ENCODE results near the gene ANKRD44. TPM values are rescaled to one million over a fixed set of nuclear protein-coding genes. Genes with fewer than 3 reads are reported as not detected.

Gene ANKRD44
- total RNA-seq, 4 donors from 2014 or later, result 1.8 to 6.3 (median 3.0) TPM

- ATAC-seq (no peak), DNase-seq (no peak)
- TF ChIP-seq, protein P1, sequence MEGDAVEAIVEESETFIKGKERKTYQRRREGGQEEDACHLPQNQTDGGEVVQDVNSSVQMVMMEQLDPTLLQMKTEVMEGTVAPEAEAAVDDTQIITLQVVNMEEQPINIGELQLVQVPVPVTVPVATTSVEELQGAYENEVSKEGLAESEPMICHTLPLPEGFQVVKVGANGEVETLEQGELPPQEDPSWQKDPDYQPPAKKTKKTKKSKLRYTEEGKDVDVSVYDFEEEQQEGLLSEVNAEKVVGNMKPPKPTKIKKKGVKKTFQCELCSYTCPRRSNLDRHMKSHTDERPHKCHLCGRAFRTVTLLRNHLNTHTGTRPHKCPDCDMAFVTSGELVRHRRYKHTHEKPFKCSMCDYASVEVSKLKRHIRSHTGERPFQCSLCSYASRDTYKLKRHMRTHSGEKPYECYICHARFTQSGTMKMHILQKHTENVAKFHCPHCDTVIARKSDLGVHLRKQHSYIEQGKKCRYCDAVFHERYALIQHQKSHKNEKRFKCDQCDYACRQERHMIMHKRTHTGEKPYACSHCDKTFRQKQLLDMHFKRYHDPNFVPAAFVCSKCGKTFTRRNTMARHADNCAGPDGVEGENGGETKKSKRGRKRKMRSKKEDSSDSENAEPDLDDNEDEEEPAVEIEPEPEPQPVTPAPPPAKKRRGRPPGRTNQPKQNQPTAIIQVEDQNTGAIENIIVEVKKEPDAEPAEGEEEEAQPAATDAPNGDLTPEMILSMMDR (IDR thresholded peaks at IDR 0.05 in 4 of 5, conservative IDR thresholded peaks at IDR 0.05 in 1 of 5), result no peak
- no peak for TF ChIP-seq POLR2A (IDR thresholded peaks at IDR 0.05)
- in situ Hi-C loops (cut with MboI; ENCODE audit: low sequenced_read_pairs in 4 of 4), result no loop called here
- Histone ChIP-seq H3K4me1 (no peaks in the 10 kb centered on the region), H3K4me3 (no peak overlapping the region), H3K27ac (no peak overlapping the region), H3K36me3 (no peaks in the 10 kb centered on the region), H3K9me3 (no peaks in the 10 kb centered on the region), H3K27me3 (no peaks in the 10 kb centered on the region)
- intact Hi-C loops (cut with DNase I; ENCODE audit: low total_unique reads), result no loop called here
These were observed 335.6 kb downstream of the ANKRD44 start for GRCh38 chr2:196974970-196975369.

DNA sequence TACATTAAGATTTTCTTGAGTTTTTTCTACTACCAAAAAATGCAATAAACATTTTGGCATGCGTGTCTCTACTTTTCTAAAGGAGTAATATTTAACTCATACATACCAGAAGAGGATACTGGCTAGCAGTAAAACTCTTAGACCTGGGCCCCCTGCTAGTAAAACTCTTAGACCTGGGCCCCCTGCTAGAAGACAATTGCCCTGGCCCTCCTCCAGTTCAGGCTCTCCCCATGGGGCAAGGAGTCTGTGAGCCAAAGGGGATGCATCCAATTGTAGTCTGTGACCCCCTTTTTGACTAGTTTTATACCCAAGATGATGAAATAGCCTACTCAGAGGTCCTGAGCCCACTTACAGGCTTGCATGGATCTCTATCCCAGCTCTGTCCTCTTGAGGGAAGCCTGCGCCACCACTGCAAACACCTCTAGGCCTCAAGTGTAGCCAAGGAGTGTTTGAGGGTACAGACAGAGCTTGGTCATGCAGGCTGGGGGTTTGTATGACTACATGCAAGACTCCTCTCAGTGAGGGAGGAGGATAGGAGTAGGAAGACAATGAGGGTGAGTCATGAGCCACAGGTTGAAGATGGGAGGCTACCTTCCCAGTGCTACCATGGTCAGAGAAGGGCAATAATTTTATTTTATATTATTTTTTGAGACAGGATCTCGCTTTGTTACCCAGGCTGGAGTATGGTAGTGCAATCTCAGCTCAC, 338.9 kb downstream of the ANKRD44 start:
- no peak overlapping the region for H3K4me3 ChIP-seq
- ATAC-seq, result no peak
- intact Hi-C loops (cut with DNase I; ENCODE audit: low total_unique reads) (no loop called here), in situ Hi-C loops (cut with MboI; ENCODE audit: low sequenced_read_pairs in 4 of 4) (no loop called here)
- no peaks in the 10 kb centered on the region for H3K9me3 ChIP-seq
- peaks cover 0 to 1% of the 10 kb centered on the region in 2 donors for H3K4me1 ChIP-seq
- no peak overlapping the region for H3K27ac ChIP-seq
- H3K36me3 ChIP-seq, result no peaks in the 10 kb centered on the region
- H3K27me3 ChIP-seq, result no peaks in the 10 kb centered on the region
- TF ChIP-seq, protein P1 (IDR thresholded peaks at IDR 0.05 in 4 of 5, conservative IDR thresholded peaks at IDR 0.05 in 1 of 5), result no peak
- TF ChIP-seq POLR2A (IDR thresholded peaks at IDR 0.05), result no peak
- no peak for DNase-seq

DNA sequence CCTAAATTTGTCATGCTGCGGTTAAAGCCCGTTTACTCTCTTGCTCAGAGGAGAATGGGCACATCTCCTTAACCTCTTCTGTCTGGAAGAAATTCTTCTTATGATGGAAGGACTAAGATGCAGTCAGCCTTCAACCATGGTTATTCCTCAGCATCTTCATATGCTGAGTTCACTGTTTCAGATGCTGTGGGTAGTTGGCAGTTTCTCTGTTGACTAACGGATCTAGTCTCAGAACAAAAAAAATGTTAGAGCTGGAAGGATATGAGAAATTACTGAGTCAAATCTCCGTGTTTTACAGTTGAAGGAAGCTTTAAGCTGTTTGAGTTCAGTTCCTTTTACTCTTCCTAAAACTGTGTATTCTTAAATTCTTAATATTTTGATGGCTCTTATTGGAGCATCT, 340.5 kb downstream of the ANKRD44 start:
- H3K27me3 ChIP-seq, result no peaks in the 10 kb centered on the region
- intact Hi-C loops (cut with DNase I; ENCODE audit: low total_unique reads) (no loop called here), in situ Hi-C loops (cut with MboI; ENCODE audit: low sequenced_read_pairs in 4 of 4) (no loop called here)
- no peak overlapping the region for H3K4me3 ChIP-seq
- no peak for TF ChIP-seq POLR2A (IDR thresholded peaks at IDR 0.05)
- TF ChIP-seq, protein P1 (IDR thresholded peaks at IDR 0.05 in 4 of 5, conservative IDR thresholded peaks at IDR 0.05 in 1 of 5), result no peak
- H3K9me3 ChIP-seq, result no peaks in the 10 kb centered on the region
- ATAC-seq, result no peak
- peaks cover 0 to 4% of the 10 kb centered on the region in 2 donors for H3K4me1 ChIP-seq
- no peak for DNase-seq
- H3K36me3 ChIP-seq, result no peaks in the 10 kb centered on the region
- no peak overlapping the region for H3K27ac ChIP-seq

DNA sequence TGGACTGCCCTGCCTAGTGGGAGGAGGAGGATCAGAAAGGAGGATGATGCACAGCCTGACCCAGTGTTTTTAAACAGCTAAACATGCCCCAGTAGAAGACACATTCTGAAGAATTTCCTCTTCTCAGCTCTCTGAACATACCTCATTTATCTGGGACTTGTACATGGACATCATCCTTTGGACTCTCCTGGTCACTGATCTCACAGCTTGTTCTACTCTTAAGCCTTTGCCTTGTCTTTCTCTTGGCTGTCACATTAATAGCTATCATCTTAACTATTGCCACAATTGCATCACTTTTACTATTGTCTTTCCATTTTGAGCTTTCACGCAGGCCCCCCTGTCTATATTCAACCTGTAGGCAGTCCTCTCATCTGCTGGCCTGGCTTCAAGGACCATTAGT, 342.1 kb downstream of the ANKRD44 start:
- DNase-seq (no peak), ATAC-seq (no peak)
- Histone ChIP-seq H3K27me3 (no peaks in the 10 kb centered on the region), H3K36me3 (no peaks in the 10 kb centered on the region), H3K27ac (no peak overlapping the region), H3K4me1 (peaks cover 0 to 4% of the 10 kb centered on the region in 2 donors), H3K4me3 (no peak overlapping the region), H3K9me3 (no peaks in the 10 kb centered on the region)
- TF ChIP-seq POLR2A (IDR thresholded peaks at IDR 0.05), result no peak
- TF ChIP-seq, protein P1 (IDR thresholded peaks at IDR 0.05 in 4 of 5, conservative IDR thresholded peaks at IDR 0.05 in 1 of 5), result no peak
- in situ Hi-C loops (cut with MboI; ENCODE audit: low sequenced_read_pairs in 4 of 4) (no loop called here), intact Hi-C loops (cut with DNase I; ENCODE audit: low total_unique reads) (no loop called here)

DNA sequence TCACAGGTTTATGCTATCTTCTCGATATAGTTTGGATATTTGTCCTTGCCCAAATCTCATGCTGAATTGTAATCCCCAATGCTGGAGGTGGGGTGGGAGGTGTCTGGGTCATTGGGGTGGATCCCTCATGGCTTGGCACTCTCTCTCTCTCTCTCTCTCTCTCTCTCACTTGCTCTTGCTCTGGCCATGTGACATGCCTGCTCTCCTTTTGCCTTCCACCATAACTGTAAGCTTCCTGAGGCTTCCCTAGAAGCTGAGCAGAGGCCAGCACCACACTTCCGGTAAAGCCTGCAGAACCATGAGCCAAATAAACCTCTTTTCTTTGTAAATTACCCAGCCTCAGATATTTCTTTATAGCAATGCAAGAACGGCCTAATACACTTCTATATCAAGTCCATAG, 342.8 kb downstream of the ANKRD44 start:
- Histone ChIP-seq H3K4me3 (no peak overlapping the region), H3K27ac (no peak overlapping the region), H3K9me3 (no peaks in the 10 kb centered on the region), H3K4me1 (peaks cover 0 to 4% of the 10 kb centered on the region in 2 donors), H3K27me3 (no peaks in the 10 kb centered on the region), H3K36me3 (no peaks in the 10 kb centered on the region)
- in situ Hi-C loops (cut with MboI; ENCODE audit: low sequenced_read_pairs in 4 of 4) (no loop called here), intact Hi-C loops (cut with DNase I; ENCODE audit: low total_unique reads) (no loop called here)
- ATAC-seq, result no peak
- no peak for DNase-seq
- TF ChIP-seq, protein P1 (IDR thresholded peaks at IDR 0.05 in 4 of 5, conservative IDR thresholded peaks at IDR 0.05 in 1 of 5), result no peak
- no peak for TF ChIP-seq POLR2A (IDR thresholded peaks at IDR 0.05)

Data from gastrocnemius medialis (tissue), 4 donors.